ENCODE results near the gene MX1. TPM values are rescaled to one million over a fixed set of nuclear protein-coding genes. Genes with fewer than 3 reads are reported as not detected.
A peak's percentile ranks its signal among the peaks of the same experiment; 100 is the strongest.
"Not testable (repeated sequence)": the region's sequence is repeated elsewhere in the genome, so short reads cannot be mapped to it uniquely, and the experiment has no call there.

MX1 gene
- total and polyA plus RNA-seq, 2 of the 13 experiments (the other 11 are each of a cell fraction or from before 2014, with no cell fraction given), result 2.6 to 5.8 TPM

DNA sequence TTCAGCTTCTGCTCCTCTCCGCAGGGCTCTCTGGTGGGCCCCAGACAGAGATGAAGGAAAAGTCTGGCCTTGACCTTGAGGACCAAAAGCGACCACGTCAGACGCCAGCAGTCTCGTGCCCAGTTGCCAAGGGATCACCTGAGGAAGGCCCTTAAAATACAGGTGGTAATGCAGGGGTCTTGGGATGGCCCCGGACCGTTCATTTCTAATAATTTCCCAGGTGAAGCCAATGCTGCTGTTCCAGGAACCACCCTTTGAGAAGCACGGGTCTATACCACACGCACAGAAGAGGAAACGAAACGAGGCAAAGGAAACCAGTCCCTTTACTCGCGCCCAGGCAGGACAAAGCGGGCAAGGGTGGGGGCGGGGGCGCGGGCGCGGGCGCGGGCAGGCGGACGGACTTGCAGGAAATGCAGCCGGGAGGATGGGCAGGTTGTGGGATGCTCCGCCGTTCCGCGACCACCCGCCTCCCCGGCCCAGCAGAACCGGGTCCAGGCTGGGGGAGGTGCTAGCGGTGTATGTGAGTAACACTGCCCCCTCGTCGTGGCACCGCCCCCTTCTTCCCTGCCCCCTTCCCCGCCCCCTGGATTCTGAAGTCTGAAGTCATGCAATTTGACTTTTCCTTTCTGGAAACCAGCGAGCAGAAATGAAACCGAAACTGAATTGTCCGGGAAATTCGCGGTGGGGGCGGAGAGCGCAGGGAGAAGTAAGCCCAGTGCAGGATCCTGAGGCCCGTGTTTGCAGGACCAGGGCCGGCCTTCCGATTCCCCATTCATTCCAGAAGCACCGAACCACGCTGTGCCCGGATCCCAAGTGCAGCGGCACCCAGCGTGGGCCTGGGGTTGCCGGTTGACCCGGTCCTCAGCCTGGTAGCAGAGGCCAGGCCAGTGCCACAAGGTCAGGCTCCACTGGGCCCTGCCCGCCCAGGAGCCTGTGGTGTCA lies 5.8 kb upstream of the MX1 start (continued):
- TF ChIP-seq ZMAT3 (CRISPR knock-in tag; conservative IDR thresholded peaks at IDR 0.05), result no peak
- no peak for TF ChIP-seq SMAD1 (CRISPR knock-in tag; IDR thresholded peaks at IDR 0.05; ENCODE audit: borderline replicate concordance, low read depth)
- no peak for TF ChIP-seq CENPT (CRISPR knock-in tag; IDR thresholded peaks at IDR 0.05; ENCODE audit: low read depth)
- no peak for TF ChIP-seq PCBP1 (IDR thresholded peaks at IDR 0.05; ENCODE audit: borderline replicate concordance, low read depth, low read length)
- no peak for TF ChIP-seq AKAP8 (CRISPR knock-in tag; IDR thresholded peaks at IDR 0.05)

DNA sequence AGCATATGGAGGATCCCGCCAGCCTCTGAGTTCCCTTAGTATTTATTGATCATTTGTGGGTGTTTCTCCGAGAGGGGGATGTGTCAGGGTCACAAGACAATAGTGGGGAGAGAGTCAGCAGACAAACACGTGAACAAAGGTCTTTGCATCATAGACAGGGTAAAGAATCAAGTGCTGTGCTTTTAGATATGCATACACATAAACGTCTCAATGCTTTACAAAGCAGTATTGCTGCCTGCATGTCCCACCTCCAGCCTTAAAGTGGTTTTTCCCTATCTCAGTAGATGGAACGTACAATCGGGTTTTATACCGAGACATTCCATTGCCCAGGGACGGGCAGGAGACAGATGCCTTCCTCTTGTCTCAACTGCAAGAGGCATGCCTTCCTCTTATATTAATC lies 5.0 kb upstream of the MX1 start:
- H3K36me3 ChIP-seq (replicated peaks in 1 of 2; ENCODE audit: control insufficient read depth in 1 of 2, insufficient read depth in 2 of 2, low read length in 2 of 2); H3K79me2 ChIP-seq (ENCODE audit: insufficient read depth, low read length); H3K27me3 ChIP-seq (ENCODE audit: control insufficient read depth in 1 of 2, insufficient read depth in 2 of 2, low read length in 2 of 2); ATAC-seq; H3K9me3 ChIP-seq (ENCODE audit: low read length); H3K27ac ChIP-seq (ENCODE audit: extremely low read length, insufficient read depth, low read length); BruUV-seq (replicated peaks); H4K20me1 ChIP-seq (ENCODE audit: insufficient read depth, low read length); FAIRE-seq; DNase-seq (ENCODE audit: low spot score); H2AFZ ChIP-seq (ENCODE audit: low read length); POLR2A ChIA-PET; CTCF ChIA-PET (ENCODE audit: low intra/inter-chr PET ratio, low total read pairs); in situ Hi-C loops (cut with HindIII; ENCODE audit: extremely low pct_ligation_motif_present, low pct_unique_long_range_greater_than_20kb); TF ChIP-seq SOX6, SOX13 (IDR thresholded peaks at IDR 0.05): not testable (repeated sequence)
- Histone ChIP-seq H3K9ac (ENCODE audit: insufficient read depth, low read depth, low read length) (peak overlapping the region; percentile 74), H3K4me3 (replicated peaks in 1 of 3; ENCODE audit: insufficient read depth in 1 of 3, low read depth in 2 of 3, low read length in 3 of 3) (peak overlapping the region in 2 of 3 experiments; percentile 79 to 82; a peak in 5 of 6 replicates), H3K4me2 (ENCODE audit: low read depth, low read length) (peak overlapping the region; percentile 93), H3K4me1 (ENCODE audit: insufficient read depth, low read length) (peaks cover 12% of the 10 kb centered on the region)
- WGBS (ENCODE audit: low lambda C conversion rate), result 6% methylated on average over 6 of the region's 8 CpGs
- TF ChIP-seq SOX6 (CRISPR knock-in tag; IDR thresholded peaks at IDR 0.05), result 0 out of 2 replicates have a peak, but pooled peaks have one; percentile 19
- TF ChIP-seq SOX13 (CRISPR knock-in tag; conservative IDR thresholded peaks at IDR 0.05 in 1 of 2, IDR thresholded peaks at IDR 0.05 in 1 of 2), result peak in 1 of 2 experiments; percentile 37; a peak in 1 of 4 replicates
- intact Hi-C loops (cut with micrococcal nuclease; ENCODE audit: unreplicated experiment), result loop anchor here (2.0 kb wide), 1 partner anchor 40 kb away; no protein-coding TSS in a partner anchor

Data from HepG2 (cell line).